ENCODE results near the gene PCSK7. TPM values are rescaled to one million over a fixed set of nuclear protein-coding genes. Genes with fewer than 3 reads are reported as not detected.

Gene PCSK7
- total RNA-seq, 1 experiment from 2014 or later: 34.3 TPM

DNA sequence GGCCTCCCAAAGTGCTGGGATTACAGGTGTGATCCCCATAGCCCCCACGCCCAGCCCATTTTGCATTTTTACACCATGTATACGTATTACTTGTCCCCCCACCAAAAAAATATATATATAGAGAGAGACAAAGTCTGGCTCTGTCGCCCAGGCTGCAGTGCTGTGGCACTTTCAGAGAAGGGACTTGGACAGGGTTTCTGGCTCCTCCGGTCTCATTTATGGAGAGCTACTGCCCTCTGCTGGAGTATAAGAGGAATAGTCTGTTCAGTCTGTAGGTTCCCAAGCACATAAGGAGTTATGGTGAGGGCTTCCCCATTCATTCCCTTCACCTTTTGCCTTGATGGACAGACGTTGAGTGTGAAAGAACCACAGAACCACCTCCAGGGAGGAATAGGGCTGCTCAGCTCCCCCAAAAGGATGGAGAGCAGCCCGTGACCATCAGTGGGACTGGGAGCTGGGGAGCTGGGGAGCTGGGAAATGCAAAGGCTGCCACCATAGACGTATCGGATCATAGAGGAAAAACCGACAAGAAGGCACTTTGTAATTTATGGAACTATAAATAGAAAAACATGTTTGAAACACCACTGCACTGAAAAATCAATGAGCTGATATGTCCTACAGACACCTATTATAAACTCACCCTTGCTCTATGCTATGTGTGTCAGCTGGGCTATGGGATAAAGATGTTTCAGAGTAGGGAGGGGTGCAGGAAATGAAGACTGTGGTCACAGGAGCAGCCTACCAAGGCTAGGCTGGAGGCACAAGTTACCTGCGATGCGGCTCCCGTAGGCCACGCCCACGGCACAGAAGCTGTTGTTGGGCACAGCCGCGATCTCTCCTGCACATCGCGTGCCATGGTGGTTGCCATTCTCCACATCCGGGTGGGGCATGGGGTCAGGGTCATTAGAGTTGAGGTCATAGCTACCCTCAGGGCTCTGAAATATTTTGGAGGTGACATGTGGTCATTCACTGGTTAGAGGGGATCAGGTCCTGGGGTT, 5.2 kb downstream of the PCSK7 start:
- Histone ChIP-seq H3K27ac (no peak overlapping the region), H3K27me3 (replicated peaks) (no peaks in the 10 kb centered on the region), H3K4me1 (replicated peaks) (no peaks in the 10 kb centered on the region), H3K4me3 (no peak overlapping the region), H3K36me3 (peaks cover 10% of the 10 kb centered on the region), H3K9me3 (replicated peaks) (no peaks in the 10 kb centered on the region)
- DNase-seq (ENCODE audit: low read depth in 1 of 2, low spot score in 2 of 2): peak in 1 of 2 experiments; percentile 31

DNA sequence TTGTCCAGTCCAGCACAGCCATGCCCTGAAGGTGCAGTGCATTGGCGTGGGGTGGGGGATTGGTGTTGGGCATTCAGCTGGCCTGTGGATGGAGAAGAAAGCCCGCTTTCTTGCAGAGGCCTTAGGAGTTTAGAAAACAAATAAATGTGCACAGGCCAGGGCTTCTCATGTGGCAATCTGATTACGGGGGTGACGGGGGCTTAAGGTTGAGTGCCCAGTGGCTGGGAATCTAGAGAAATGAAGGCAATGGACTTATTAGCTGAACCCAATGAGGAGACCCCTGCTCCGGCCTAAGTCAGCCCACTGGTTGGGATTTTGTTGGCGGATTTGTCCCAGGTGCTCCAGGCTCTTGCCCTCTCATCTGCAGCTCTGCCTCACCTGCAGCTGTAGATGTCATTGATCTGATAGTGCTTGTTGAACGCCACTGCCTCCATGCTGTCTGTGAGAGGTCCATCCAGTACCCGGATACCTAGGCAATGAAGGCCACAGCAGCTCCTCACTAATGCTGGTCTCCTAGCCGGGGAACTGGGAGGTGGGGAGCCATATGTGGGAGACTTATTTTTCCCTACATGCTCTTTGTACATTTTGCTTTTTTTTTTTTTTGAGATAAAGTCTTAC, 6.2 kb downstream of the PCSK7 start:
- no peak overlapping the region for H3K27ac ChIP-seq
- no peaks in the 10 kb centered on the region for H3K27me3 ChIP-seq (replicated peaks)
- no peaks in the 10 kb centered on the region for H3K4me1 ChIP-seq (replicated peaks)
- no peak overlapping the region for H3K4me3 ChIP-seq
- H3K9me3 ChIP-seq (replicated peaks): no peaks in the 10 kb centered on the region
- no peak for DNase-seq (ENCODE audit: low read depth in 1 of 2, low spot score in 2 of 2)
- H3K36me3 ChIP-seq: peaks cover 8% of the 10 kb centered on the region

DNA sequence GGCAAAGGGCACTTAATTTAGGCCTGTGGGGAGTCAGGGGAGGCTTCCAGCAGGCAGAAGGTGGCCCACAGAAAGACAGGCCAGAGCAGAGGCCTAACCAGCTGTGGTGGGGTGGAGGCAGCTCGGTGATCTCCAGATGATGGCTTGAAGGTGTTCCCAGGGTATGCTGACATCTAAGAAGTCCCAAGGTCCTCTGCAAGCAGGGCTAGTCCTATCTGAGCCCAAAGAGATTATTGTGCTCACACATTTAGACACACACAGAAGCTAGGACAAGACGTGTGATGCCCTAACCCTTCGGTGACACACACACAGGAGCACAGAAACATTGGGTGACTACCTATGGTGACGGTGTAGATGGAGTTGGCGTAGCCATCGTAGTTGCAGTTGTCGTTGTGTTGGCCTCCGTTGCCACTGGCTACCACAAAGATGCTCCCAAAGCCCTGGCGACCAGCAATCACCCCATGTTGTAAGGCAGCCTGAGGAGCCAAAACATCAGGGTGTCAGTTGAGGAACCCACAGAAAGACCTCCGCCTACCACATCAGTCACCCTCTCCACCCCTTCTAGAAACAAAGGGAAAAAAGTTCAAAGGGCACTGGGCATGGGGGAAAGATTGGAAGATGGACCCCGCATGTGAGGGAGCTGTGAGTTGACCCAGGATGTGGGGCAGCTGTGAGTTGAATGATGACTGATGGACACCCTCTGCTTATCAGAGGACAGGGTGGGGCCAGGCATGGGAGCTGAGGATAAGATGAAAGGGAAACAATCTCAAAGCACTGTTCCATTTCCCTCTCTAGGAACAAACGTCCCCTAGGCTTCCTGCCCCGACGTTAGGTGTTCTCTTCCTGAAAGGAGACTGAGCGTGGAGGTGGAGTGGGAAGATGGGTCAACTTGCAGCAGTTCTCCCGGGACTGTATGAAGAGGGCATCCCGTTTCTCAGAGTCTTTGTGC, 7.9 kb downstream of the PCSK7 start:
- peaks cover 7% of the 10 kb centered on the region for H3K36me3 ChIP-seq
- H3K27me3 ChIP-seq (replicated peaks): no peaks in the 10 kb centered on the region
- no peaks in the 10 kb centered on the region for H3K9me3 ChIP-seq (replicated peaks)
- DNase-seq (ENCODE audit: low read depth in 1 of 2, low spot score in 2 of 2): no peak
- H3K4me1 ChIP-seq (replicated peaks): no peaks in the 10 kb centered on the region
- H3K27ac ChIP-seq: no peak overlapping the region
- H3K4me3 ChIP-seq: no peak overlapping the region

DNA sequence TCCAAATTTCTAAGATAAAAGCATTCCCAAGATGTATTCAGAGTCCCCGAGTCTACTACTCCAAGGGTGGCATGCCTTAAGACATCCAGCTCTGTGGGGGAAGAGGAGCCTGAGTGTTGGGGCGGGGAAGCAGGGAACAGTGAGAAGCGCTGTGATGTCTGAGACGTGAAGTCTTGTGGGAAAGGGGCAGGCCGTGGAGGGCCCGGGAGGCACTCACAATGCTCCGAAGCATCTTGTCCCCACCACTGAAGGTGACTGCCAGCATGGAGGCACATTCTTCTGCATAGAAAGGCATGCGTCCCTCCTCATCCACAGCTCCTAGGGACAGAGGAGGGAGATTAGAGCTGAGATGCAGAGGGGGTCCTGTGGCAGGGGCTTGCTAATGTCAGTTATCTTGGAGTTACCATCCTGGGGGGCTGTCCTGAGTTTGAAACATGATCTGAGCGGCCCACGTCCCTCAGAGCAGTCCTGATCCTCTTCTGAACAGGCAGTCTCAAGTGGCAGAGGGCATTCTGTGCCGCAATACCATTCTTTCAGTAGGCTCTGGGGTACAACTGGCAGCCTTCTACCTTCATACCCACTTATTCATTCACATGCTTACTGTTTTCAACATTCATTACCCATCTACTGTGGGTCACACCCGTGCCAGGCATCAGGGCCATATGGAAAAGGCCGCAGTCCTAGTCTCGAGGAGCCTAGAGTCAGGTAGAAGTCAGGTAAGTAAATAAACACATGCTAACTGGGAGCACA, 8.7 kb downstream of the PCSK7 start:
- Histone ChIP-seq H3K27me3 (replicated peaks) (no peaks in the 10 kb centered on the region), H3K4me1 (replicated peaks) (no peaks in the 10 kb centered on the region), H3K36me3 (peaks cover 12% of the 10 kb centered on the region), H3K27ac (no peak overlapping the region), H3K4me3 (no peak overlapping the region), H3K9me3 (replicated peaks) (no peaks in the 10 kb centered on the region)
- DNase-seq (ENCODE audit: low read depth in 1 of 2, low spot score in 2 of 2): no peak

DNA sequence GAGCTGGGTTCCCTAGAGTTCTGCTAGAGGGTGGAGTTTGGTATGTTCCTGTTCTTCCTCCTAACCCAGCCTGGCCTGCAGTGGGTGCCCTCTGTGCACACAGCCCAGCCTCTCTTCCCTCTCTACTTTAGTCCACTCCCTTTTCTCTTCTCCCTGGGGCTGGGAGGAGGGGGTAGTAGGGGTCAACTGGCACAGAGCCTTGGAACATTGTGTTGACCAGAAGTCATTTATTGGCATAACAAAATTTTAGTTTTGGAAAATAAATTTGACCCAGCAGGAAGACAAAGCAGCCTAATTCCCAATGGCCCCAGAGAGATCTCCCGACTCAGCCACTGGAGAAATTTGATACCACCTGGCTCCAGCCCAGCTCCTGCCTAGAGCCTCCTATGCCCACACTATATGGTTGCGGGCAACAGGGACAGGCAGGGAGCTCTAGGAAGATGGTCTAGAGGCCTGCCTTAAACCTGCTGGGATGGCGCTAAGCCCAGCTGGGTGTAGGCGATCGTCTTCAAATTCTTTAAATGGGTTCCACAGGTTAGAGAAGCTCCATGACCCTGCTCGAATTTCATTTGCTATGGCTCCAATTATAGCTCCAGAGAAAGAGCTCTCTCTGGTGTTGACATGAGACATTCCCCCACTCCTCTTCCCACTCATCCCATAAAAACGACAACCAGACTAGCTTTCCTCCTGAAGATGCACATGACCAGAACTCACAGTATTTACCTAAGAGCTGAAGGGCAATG, 9.9 kb downstream of the PCSK7 start:
- Histone ChIP-seq H3K9me3 (replicated peaks) (no peaks in the 10 kb centered on the region), H3K36me3 (peaks cover 12% of the 10 kb centered on the region), H3K4me3 (no peak overlapping the region), H3K27me3 (replicated peaks) (no peaks in the 10 kb centered on the region), H3K4me1 (replicated peaks) (no peaks in the 10 kb centered on the region), H3K27ac (no peak overlapping the region)
- no peak for DNase-seq (ENCODE audit: low read depth in 1 of 2, low spot score in 2 of 2)

DNA sequence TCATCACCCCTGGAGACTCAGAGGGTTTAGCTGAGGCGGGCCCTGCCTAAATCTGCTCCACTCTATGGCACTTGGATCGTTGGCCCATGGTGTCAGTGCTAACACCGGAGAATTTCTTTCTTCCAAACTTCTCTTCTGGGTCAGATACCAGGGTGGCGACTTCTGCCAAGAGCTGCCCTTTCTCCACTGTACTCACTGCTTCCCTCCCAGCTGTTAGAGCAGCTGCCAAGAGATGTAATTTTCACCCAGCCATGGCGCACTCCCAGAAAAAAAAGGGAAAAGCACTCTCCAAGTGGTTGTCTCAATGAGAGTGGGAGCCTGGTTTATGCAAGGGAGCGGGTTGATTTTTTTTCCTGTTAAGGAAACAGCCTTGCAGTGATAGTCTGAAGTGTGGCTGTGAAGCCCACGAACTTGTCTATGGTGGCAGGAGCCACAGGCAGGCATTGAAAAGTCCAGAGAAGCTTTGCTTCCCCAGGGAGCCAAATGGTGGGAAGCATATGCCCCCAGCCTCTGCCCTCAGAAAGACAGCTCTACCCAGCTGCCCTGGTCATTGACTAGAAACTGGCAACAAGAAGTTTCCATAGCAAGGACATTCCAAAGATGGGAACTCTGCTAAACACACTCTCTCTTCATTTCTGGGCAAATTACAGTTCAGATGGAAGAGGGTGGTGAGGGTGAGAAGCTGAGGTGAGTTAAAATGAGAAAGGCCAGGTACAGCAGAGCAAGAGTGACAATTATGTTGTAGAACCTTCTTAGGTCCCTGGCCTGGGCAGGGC, 10.7 kb downstream of the PCSK7 start:
- H3K27ac ChIP-seq: no peak overlapping the region

DNA sequence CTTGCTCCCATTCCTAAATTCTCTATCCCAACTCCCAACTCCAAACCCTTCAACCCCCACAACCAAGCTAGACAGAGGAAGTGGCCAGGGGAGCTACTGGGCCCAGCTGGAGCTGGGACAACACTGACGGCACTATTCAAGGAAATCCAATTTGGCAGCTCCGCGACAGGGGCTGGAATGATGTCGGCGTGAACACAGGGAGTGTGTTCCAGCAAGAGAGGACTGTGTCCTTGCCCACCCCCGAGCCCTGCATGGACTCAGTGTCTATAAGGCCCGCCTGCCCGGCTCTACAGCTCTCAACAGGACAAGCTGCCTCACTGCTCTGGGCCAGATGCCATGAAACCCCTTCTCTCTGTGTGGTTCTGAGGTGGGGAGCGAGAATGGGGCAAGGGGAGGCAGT, 11.3 kb downstream of the PCSK7 start:
- Histone ChIP-seq H3K9me3 (replicated peaks) (no peaks in the 10 kb centered on the region), H3K4me3 (no peak overlapping the region), H3K36me3 (peaks cover 12% of the 10 kb centered on the region), H3K4me1 (replicated peaks) (no peaks in the 10 kb centered on the region), H3K27me3 (replicated peaks) (no peaks in the 10 kb centered on the region), H3K27ac (no peak overlapping the region)
- DNase-seq (ENCODE audit: low read depth in 1 of 2, low spot score in 2 of 2): no peak

More for the DNA sequence above, 10.7 kb downstream of the PCSK7 start:
- Histone ChIP-seq H3K36me3 (peaks cover 12% of the 10 kb centered on the region), H3K4me3 (no peak overlapping the region), H3K4me1 (replicated peaks) (no peaks in the 10 kb centered on the region), H3K27me3 (replicated peaks) (no peaks in the 10 kb centered on the region), H3K9me3 (replicated peaks) (no peaks in the 10 kb centered on the region)
- DNase-seq (ENCODE audit: low read depth in 1 of 2, low spot score in 2 of 2): no peak

DNA sequence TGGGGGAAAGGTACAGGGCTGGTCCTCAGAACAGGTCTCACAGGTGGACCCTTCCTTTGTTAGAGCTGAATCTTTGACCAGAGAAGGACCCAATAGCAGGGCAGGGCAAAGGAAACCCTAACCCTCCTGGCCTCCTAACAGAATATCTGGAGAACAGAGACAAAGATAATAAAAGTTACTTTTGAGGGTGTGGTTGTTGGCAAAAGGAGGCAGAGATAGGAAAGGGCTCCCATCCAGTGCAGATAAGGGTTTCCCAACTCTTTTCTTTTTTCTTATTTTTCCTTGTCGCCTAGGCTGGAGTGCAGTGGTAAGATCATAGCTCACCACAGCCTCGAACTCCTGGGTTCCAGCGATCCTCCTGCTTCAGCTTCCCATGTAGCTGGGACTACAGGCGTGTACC, 11.9 kb downstream of the PCSK7 start:
- H3K4me3 ChIP-seq: no peak overlapping the region
- H3K27ac ChIP-seq: no peak overlapping the region
- DNase-seq (ENCODE audit: low read depth in 1 of 2, low spot score in 2 of 2): no peak
- peaks cover 12% of the 10 kb centered on the region for H3K36me3 ChIP-seq
- H3K4me1 ChIP-seq (replicated peaks): no peaks in the 10 kb centered on the region
- H3K27me3 ChIP-seq (replicated peaks): no peaks in the 10 kb centered on the region
- H3K9me3 ChIP-seq (replicated peaks): no peaks in the 10 kb centered on the region

DNA sequence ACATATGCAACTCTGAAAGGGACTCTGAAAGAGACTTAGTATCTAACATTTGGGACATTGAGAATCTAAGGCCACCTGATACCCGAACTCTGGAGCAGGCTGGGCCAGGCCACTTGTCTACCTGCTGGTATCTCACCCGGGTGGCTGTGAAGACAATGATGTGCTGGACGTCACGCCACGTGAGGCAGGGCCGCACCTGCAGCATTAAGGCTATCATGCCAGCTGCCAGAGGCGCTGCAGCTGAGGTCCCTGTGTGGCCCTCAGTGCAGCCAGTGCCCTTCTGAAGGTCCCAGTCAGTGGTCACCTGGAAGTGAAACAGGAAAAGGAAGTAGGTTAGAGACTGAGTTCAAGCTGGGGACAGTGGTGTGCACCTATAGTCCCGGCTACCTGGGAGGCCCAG, 12.4 kb downstream of the PCSK7 start:
- Histone ChIP-seq H3K27me3 (replicated peaks) (no peaks in the 10 kb centered on the region), H3K4me3 (no peak overlapping the region), H3K27ac (no peak overlapping the region), H3K9me3 (replicated peaks) (no peaks in the 10 kb centered on the region), H3K36me3 (peaks cover 12% of the 10 kb centered on the region), H3K4me1 (replicated peaks) (no peaks in the 10 kb centered on the region)
- no peak for DNase-seq (ENCODE audit: low read depth in 1 of 2, low spot score in 2 of 2)

DNA sequence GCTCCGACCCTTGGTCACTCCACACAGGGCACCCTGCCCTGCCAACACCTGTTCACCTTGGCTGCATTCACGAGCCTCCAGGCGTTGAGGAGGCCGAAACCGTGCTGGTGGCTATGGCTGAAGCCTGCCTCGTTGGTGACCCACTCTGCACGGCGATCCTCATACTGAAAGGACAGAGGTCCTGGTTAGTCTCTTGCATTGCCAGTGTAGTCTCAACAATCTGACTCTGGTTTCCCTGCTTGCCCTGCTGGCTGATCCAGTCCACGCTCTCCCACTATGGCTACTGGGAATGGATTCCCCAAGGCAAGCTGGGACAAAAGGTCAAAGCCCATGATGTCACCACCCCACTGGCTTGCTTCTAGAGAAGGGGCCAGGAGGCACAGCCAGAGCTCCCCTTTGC, 12.9 kb downstream of the PCSK7 start:
- Histone ChIP-seq H3K27ac (no peak overlapping the region), H3K9me3 (replicated peaks) (no peaks in the 10 kb centered on the region), H3K4me1 (replicated peaks) (no peaks in the 10 kb centered on the region), H3K4me3 (no peak overlapping the region), H3K27me3 (replicated peaks) (no peaks in the 10 kb centered on the region), H3K36me3 (peaks cover 12% of the 10 kb centered on the region)
- no peak for DNase-seq (ENCODE audit: low read depth in 1 of 2, low spot score in 2 of 2)

DNA sequence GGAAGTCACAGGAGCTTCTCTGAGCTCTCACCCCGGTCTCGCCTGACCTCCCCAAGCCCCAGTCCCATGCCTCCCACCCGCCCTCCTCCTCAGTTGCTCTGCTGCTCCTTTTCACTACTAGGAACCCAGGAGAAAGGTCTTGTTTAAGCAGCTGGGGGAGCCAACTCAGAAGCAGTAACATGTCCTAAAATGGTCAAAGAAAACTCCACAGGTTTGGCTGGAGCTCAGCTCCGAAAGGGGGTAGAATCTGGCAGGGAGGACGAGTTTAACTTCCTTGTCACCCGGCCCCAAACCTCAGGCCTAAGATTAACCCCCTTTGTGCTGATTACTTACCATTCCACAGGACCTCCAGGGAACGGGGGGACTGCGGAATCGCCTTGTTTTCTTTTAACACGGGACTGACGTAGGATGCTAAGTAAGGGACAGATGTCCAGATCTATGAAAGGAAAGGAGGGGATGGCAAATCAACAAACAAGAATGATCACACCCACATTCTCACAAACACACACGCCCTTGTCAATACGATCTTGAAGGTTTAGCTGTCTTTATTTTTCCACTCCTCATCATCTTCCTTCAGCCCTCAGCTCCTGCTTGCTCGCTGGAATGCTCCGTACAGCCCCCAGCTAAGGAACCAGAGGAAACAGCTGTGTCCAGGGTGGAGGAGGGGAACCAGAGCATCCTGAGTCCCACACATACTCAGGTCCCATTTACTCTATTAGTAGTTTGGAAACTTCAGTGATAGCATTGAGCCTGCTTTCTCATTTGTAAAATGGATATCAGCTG, 13.5 kb downstream of the PCSK7 start:
- Histone ChIP-seq H3K27ac (no peak overlapping the region), H3K36me3 (peaks cover 12% of the 10 kb centered on the region), H3K27me3 (replicated peaks) (no peaks in the 10 kb centered on the region), H3K4me1 (replicated peaks) (no peaks in the 10 kb centered on the region), H3K9me3 (replicated peaks) (no peaks in the 10 kb centered on the region), H3K4me3 (no peak overlapping the region)
- no peak for DNase-seq (ENCODE audit: low read depth in 1 of 2, low spot score in 2 of 2)
